ENCODE results near the gene EID2B.

Gene EID2B

GRCh38 chr19:39532233-39533002 is at the start of gene EID2B:
Gene EID2B (minus strand): TSS chr19:39532852. CDS start chr19:39532802, 50 bp downstream.
- Histone ChIP-seq H3K27me3 (ENCODE audit: insufficient read depth, low read length) (no peaks in the 10 kb centered on the region), H3K4me3 (ENCODE audit: low read depth, low read length) (peak within 1 kb of the TSS; percentile 99), H2AFZ (ENCODE audit: low read length, unreplicated experiment) (peak within 1 kb of the TSS; percentile 97), H3K27ac (ENCODE audit: low read depth, low read length) (peak within 1 kb of the TSS; percentile 23; the same call in 1 of the 2 replicates), H3K36me3 (ENCODE audit: insufficient read depth, low read length) (no peaks in the 10 kb centered on the region), H3K79me2 (ENCODE audit: control insufficient read depth, insufficient read depth, low read length, unreplicated experiment) (peaks cover 13% of the 10 kb centered on the region), H3K4me1 (ENCODE audit: control insufficient read depth, insufficient read depth, low read length, unreplicated experiment) (peaks cover 4% of the 10 kb centered on the region)

GRCh38 chr19:39582442-39582841 is 49.8 kb upstream of the EID2B start:
- Histone ChIP-seq H3K4me1 (ENCODE audit: control insufficient read depth, insufficient read depth, low read length, unreplicated experiment) (no peaks in the 10 kb centered on the region), H3K4me3 (ENCODE audit: low read depth, low read length) (no peak overlapping the region), H2AFZ (ENCODE audit: low read length, unreplicated experiment) (no peak overlapping the region), H3K36me3 (ENCODE audit: insufficient read depth, low read length) (no peaks in the 10 kb centered on the region), H3K79me2 (ENCODE audit: control insufficient read depth, insufficient read depth, low read length, unreplicated experiment) (no peaks in the 10 kb centered on the region), H3K27me3 (ENCODE audit: insufficient read depth, low read length) (peaks cover 35% of the 10 kb centered on the region; the same call in 1 of the 2 replicates), H3K27ac (ENCODE audit: low read depth, low read length) (no peak overlapping the region)

- Histone ChIP-seq H3K27me3 (ENCODE audit: insufficient read depth, low read length) (peaks cover 23% of the 10 kb centered on the region; the same call in 1 of the 2 replicates), H3K27ac (ENCODE audit: low read depth, low read length) (no peak overlapping the region), H3K4me3 (ENCODE audit: low read depth, low read length) (no peak overlapping the region), H3K36me3 (ENCODE audit: insufficient read depth, low read length) (no peaks in the 10 kb centered on the region), H2AFZ (ENCODE audit: low read length, unreplicated experiment) (no peak overlapping the region), H3K4me1 (ENCODE audit: control insufficient read depth, insufficient read depth, low read length, unreplicated experiment) (peaks cover 8% of the 10 kb centered on the region), H3K79me2 (ENCODE audit: control insufficient read depth, insufficient read depth, low read length, unreplicated experiment) (no peaks in the 10 kb centered on the region)
These were observed 36.0 kb upstream of the EID2B start for GRCh38 chr19:39568604-39569003.

- no peaks in the 10 kb centered on the region for H3K36me3 ChIP-seq (ENCODE audit: insufficient read depth, low read length)
- no peak overlapping the region for H2AFZ ChIP-seq (ENCODE audit: low read length, unreplicated experiment)
- no peak overlapping the region for H3K27ac ChIP-seq (ENCODE audit: low read depth, low read length)
- H3K27me3 ChIP-seq (ENCODE audit: insufficient read depth, low read length), result peaks cover 11% of the 10 kb centered on the region; the same call in 1 of the 2 replicates
- H3K4me3 ChIP-seq (ENCODE audit: low read depth, low read length), result no peak overlapping the region
- H3K79me2 ChIP-seq (ENCODE audit: control insufficient read depth, insufficient read depth, low read length, unreplicated experiment), result no peaks in the 10 kb centered on the region
- peaks cover 8% of the 10 kb centered on the region for H3K4me1 ChIP-seq (ENCODE audit: control insufficient read depth, insufficient read depth, low read length, unreplicated experiment)
These were observed 33.4 kb upstream of the EID2B start for GRCh38 chr19:39566064-39566463.

- Histone ChIP-seq H3K79me2 (ENCODE audit: control insufficient read depth, insufficient read depth, low read length, unreplicated experiment) (no peaks in the 10 kb centered on the region), H3K36me3 (ENCODE audit: insufficient read depth, low read length) (no peaks in the 10 kb centered on the region), H3K27me3 (ENCODE audit: insufficient read depth, low read length) (peaks cover 6% of the 10 kb centered on the region; the same call in 1 of the 2 replicates), H3K27ac (ENCODE audit: low read depth, low read length) (no peak overlapping the region), H2AFZ (ENCODE audit: low read length, unreplicated experiment) (no peak overlapping the region), H3K4me1 (ENCODE audit: control insufficient read depth, insufficient read depth, low read length, unreplicated experiment) (peaks cover 3% of the 10 kb centered on the region), H3K4me3 (ENCODE audit: low read depth, low read length) (no peak overlapping the region)
These were observed 30.8 kb upstream of the EID2B start for GRCh38 chr19:39563408-39563807.

GRCh38 chr19:39558624-39559117 is 26.0 kb upstream of the EID2B start:
- no peak overlapping the region for H3K4me3 ChIP-seq (ENCODE audit: low read depth, low read length)
- peaks cover 5% of the 10 kb centered on the region for H3K4me1 ChIP-seq (ENCODE audit: control insufficient read depth, insufficient read depth, low read length, unreplicated experiment)
- no peak overlapping the region for H2AFZ ChIP-seq (ENCODE audit: low read length, unreplicated experiment)
- no peaks in the 10 kb centered on the region for H3K79me2 ChIP-seq (ENCODE audit: control insufficient read depth, insufficient read depth, low read length, unreplicated experiment)
- peaks cover 3% of the 10 kb centered on the region; the same call in 1 of the 2 replicates for H3K27me3 ChIP-seq (ENCODE audit: insufficient read depth, low read length)
- no peaks in the 10 kb centered on the region for H3K36me3 ChIP-seq (ENCODE audit: insufficient read depth, low read length)
- no peak overlapping the region for H3K27ac ChIP-seq (ENCODE audit: low read depth, low read length)

- peaks cover 5% of the 10 kb centered on the region for H3K4me1 ChIP-seq (ENCODE audit: control insufficient read depth, insufficient read depth, low read length, unreplicated experiment)
- no peak overlapping the region for H3K27ac ChIP-seq (ENCODE audit: low read depth, low read length)
- H3K79me2 ChIP-seq (ENCODE audit: control insufficient read depth, insufficient read depth, low read length, unreplicated experiment), result no peaks in the 10 kb centered on the region
- H3K36me3 ChIP-seq (ENCODE audit: insufficient read depth, low read length), result no peaks in the 10 kb centered on the region
- peak overlapping the region; percentile 68 for H2AFZ ChIP-seq (ENCODE audit: low read length, unreplicated experiment)
- peaks cover 7% of the 10 kb centered on the region; the same call in 1 of the 2 replicates for H3K27me3 ChIP-seq (ENCODE audit: insufficient read depth, low read length)
- H3K4me3 ChIP-seq (ENCODE audit: low read depth, low read length), result peak overlapping the region; percentile 51; the same call in 1 of the 2 replicates
These were observed 25.4 kb upstream of the EID2B start for GRCh38 chr19:39557811-39558623.

- H3K4me3 ChIP-seq (ENCODE audit: low read depth, low read length), result no peak overlapping the region
- no peak overlapping the region for H2AFZ ChIP-seq (ENCODE audit: low read length, unreplicated experiment)
- H3K79me2 ChIP-seq (ENCODE audit: control insufficient read depth, insufficient read depth, low read length, unreplicated experiment), result no peaks in the 10 kb centered on the region
These were observed 23.2 kb upstream of the EID2B start for GRCh38 chr19:39555883-39556282.

GRCh38 chr19:39554701-39555311 is 22.2 kb upstream of the EID2B start:
- Histone ChIP-seq H3K36me3 (ENCODE audit: insufficient read depth, low read length) (no peaks in the 10 kb centered on the region), H3K27ac (ENCODE audit: low read depth, low read length) (no peak overlapping the region), H2AFZ (ENCODE audit: low read length, unreplicated experiment) (no peak overlapping the region), H3K79me2 (ENCODE audit: control insufficient read depth, insufficient read depth, low read length, unreplicated experiment) (no peaks in the 10 kb centered on the region), H3K4me3 (ENCODE audit: low read depth, low read length) (no peak overlapping the region), H3K4me1 (ENCODE audit: control insufficient read depth, insufficient read depth, low read length, unreplicated experiment) (peaks cover 5% of the 10 kb centered on the region), H3K27me3 (ENCODE audit: insufficient read depth, low read length) (peaks cover 14% of the 10 kb centered on the region; the same call in 1 of the 2 replicates)

More at GRCh38 chr19:39555883-39556282, 23.2 kb upstream of the EID2B start:
- Histone ChIP-seq H3K27me3 (ENCODE audit: insufficient read depth, low read length) (peaks cover 14% of the 10 kb centered on the region; the same call in 1 of the 2 replicates), H3K36me3 (ENCODE audit: insufficient read depth, low read length) (no peaks in the 10 kb centered on the region), H3K27ac (ENCODE audit: low read depth, low read length) (no peak overlapping the region), H3K4me1 (ENCODE audit: control insufficient read depth, insufficient read depth, low read length, unreplicated experiment) (peaks cover 5% of the 10 kb centered on the region)

- no peak overlapping the region for H3K4me3 ChIP-seq (ENCODE audit: low read depth, low read length)
- peaks cover 3% of the 10 kb centered on the region for H3K4me1 ChIP-seq (ENCODE audit: control insufficient read depth, insufficient read depth, low read length, unreplicated experiment)
- no peak overlapping the region for H2AFZ ChIP-seq (ENCODE audit: low read length, unreplicated experiment)
- no peak overlapping the region for H3K27ac ChIP-seq (ENCODE audit: low read depth, low read length)
- peaks cover 11% of the 10 kb centered on the region; the same call in 1 of the 2 replicates for H3K27me3 ChIP-seq (ENCODE audit: insufficient read depth, low read length)
- no peaks in the 10 kb centered on the region for H3K36me3 ChIP-seq (ENCODE audit: insufficient read depth, low read length)
- no peaks in the 10 kb centered on the region for H3K79me2 ChIP-seq (ENCODE audit: control insufficient read depth, insufficient read depth, low read length, unreplicated experiment)
These were observed 20.5 kb upstream of the EID2B start for GRCh38 chr19:39553082-39553652.
